ENCODE data around the gene MOK.
"Not testable (repeated sequence)": the region's sequence is repeated elsewhere in the genome, so short reads cannot be mapped to it uniquely, and the experiment has no call there.

MOK gene

DNA sequence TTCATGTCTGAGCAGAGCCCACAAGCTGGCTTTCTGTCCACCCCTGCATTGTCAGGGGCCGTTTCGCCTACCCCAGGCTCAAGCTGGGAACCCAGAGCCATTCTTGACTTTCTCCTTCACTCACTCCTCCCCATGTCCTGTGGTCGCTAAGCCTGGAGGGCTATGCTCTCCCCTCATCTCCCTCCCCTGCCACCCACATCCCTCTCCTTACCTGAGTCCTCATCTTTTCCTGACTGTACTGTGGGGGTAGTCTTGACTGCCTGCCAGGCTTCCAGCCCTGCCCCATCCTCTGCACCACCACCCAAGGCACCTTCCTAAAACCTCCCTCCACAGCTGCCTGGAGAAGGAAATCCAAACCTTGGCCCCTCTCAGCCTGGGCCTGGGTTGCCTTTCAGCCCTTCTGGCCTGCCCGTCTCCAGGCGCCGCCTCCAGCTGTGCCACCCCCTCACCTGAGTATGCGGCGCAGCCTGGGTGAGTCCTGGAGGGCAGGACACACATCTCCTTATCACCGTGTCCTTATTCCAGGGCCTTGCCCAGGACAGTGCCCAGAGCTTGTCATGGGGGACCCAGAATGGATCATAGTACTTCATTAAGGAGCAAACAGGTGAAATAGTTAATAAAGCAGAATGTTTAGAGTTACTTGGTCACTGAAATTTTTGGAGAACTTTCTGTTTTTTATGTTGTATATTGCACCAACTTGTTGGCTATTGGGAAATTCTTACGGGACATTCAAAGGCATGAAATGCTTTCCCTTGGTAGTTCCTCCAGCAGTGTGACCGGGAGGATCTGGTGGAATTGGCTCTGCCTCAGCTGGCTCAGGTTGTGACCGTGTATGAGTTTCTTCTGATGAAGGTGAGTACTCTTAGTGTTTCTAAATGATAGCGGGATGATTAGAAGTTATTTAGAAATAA is 29.1 kb upstream of the MOK start:
- DNase-seq (ENCODE audit: low read depth) = no peak
- no peak overlapping the region for H3K4me3 ChIP-seq (ENCODE audit: low read length)
- TF ChIP-seq, protein P1, sequence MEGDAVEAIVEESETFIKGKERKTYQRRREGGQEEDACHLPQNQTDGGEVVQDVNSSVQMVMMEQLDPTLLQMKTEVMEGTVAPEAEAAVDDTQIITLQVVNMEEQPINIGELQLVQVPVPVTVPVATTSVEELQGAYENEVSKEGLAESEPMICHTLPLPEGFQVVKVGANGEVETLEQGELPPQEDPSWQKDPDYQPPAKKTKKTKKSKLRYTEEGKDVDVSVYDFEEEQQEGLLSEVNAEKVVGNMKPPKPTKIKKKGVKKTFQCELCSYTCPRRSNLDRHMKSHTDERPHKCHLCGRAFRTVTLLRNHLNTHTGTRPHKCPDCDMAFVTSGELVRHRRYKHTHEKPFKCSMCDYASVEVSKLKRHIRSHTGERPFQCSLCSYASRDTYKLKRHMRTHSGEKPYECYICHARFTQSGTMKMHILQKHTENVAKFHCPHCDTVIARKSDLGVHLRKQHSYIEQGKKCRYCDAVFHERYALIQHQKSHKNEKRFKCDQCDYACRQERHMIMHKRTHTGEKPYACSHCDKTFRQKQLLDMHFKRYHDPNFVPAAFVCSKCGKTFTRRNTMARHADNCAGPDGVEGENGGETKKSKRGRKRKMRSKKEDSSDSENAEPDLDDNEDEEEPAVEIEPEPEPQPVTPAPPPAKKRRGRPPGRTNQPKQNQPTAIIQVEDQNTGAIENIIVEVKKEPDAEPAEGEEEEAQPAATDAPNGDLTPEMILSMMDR (IDR thresholded peaks at IDR 0.05; ENCODE audit: insufficient read depth, low read depth, low read length, missing control alignments) = no peak

GRCh38 chr14:102333390-102333789 is 28.4 kb upstream of the MOK start:
- no peak for DNase-seq (ENCODE audit: low read depth)
- TF ChIP-seq, protein P1 (IDR thresholded peaks at IDR 0.05; ENCODE audit: insufficient read depth, low read depth, low read length, missing control alignments) = no peak
- no peak overlapping the region for H3K4me3 ChIP-seq (ENCODE audit: low read length)

DNA sequence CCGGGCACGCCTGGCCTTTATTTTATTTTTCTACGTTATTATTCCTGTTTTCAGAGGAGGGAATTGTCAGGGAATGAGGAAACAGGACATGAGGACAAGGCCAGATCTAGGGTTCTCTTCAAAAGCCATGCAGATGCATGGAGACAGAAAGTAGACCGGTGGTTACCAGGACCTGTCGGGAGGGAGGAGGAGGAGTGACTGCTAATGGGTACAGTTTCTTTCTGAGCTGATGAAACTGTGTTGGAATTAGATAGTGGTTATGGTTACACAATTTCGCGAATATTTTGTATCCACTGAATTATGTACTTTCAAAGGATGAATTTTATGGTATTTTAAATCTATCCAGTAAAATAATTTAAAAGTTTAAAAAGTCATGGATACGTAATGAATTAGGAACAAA is 25.8 kb upstream of the MOK start:
- TF ChIP-seq, protein P1 (IDR thresholded peaks at IDR 0.05; ENCODE audit: insufficient read depth, low read depth, low read length, missing control alignments) = no peak
- no peak for DNase-seq (ENCODE audit: low read depth)
- H3K4me3 ChIP-seq (ENCODE audit: low read length) = no peak overlapping the region

DNA sequence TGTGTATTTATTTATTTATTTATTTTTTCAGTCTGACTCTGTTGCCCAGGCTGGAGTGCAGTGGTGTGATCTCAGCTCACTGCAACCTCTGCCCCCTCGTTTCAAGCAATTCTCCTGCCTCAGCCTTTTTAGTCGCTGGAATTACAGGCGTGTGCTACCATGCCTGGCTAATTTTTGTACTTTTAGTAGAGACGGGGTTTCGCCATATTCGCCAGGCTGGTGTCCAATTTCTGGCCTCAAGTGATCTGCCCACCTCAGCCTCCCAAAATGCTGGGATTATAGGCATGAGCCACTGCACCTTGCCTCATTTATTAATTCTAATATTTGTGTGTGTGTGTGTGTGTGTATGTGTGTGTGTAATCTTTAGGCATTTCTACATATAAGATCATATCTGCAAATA is 24.4 kb upstream of the MOK start:
- not testable (repeated sequence) for H3K4me3 ChIP-seq (ENCODE audit: low read length); DNase-seq (ENCODE audit: low read depth)

DNA sequence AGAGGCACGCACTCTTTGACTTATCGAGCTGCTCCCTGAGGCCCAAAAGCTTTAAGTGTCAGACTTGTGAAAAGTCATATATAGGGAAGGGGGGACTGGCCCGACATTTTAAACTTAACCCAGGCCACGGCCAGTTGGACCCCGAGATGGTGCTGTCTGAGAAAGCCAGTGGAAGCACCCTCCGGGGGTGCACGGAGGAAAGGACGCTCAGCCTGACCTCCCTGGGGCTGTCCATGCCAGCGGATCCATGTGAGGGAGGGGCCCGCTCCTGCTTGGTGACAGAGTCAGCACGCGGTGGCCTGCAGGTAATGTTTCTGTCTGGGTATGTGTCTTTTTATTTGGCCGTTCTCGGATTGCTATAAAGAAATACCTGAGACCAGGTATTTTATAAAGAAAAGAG is 21.6 kb upstream of the MOK start:
- DNase-seq (ENCODE audit: low read depth) = no peak
- TF ChIP-seq, protein P1 (IDR thresholded peaks at IDR 0.05; ENCODE audit: insufficient read depth, low read depth, low read length, missing control alignments) = no peak
- H3K4me3 ChIP-seq (ENCODE audit: low read length) = no peak overlapping the region

DNA sequence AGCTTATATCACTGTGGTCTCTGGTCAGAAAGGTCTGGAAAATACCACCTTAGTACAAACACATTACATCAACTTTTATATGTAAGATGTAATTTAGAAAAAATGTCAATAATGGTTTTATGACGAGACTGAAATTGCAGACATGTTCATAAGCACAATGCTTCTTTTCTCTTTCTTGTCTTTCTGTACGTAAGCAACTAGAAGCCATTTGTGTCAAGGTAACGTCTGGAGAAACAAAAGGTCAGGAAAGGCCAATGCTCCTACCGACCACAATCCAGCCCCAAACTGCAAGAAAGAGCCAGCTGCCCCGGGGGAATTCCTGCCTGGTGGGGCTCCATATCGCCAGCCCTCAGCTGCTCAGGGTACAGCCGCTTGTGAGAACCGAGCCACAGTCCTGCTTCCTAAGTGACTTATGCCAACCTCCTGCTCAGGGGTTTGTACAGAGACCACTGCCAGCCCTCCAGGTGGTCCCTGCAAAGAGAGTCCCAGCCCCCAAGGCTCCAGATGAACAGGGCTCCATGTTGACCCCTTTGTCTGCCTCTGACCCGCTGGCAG is 20.9 kb upstream of the MOK start:
- no peak for DNase-seq (ENCODE audit: low read depth)
- TF ChIP-seq, protein P1 (IDR thresholded peaks at IDR 0.05; ENCODE audit: insufficient read depth, low read depth, low read length, missing control alignments) = no peak
- H3K4me3 ChIP-seq (ENCODE audit: low read length) = no peak overlapping the region

DNA sequence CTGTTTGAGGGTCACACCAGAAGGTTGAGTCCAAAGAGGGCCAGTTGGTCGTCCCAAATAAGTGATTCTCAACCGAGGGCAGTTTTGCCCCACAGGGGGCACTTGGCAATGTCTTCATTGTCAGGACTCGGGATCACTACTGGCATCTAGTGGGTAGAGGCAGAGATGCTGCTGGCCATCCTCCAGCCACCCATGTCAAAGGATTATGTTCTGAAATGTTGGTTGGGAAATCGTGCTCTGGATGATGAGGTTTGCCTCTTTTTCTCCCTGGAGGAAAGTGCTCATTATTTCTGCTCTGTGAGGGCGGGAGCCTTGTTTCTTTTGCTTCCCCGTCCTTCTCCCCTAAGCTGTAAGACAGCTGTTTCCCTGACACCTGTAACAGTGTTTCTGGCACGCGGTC is 18.1 kb upstream of the MOK start:
- TF ChIP-seq, protein P1 (IDR thresholded peaks at IDR 0.05; ENCODE audit: insufficient read depth, low read depth, low read length, missing control alignments) = peak; percentile 86
- no peak overlapping the region for H3K4me3 ChIP-seq (ENCODE audit: low read length)
- peak; percentile 84 for DNase-seq (ENCODE audit: low read depth)
